Stimulated activated CD4-positive, alpha-beta T cell treated with anti-CD3 and anti-CD28 coated beads, TNF-alpha, amount 100 ng/mL, for 24 hours (primary cell): ENCODE measurements around the gene ATXN10.

ENCODE experiments used
- DNase-seq, 3 experiments: peaks; one replicate each; pipeline ENCODE4 v3.0.0-alpha.2; 2020; ENCODE audit warnings: low read depth in 3 of 3

The ATXN10 gene

GRCh38 chr22:45823336-45823735, 151.7 kb downstream of the ATXN10 start:
- no peak for DNase-seq

GRCh38 chr22:45826520-45826919, 154.9 kb downstream of the ATXN10 start:
- no peak for DNase-seq

- no peak for DNase-seq
Measured at GRCh38 chr22:45828841-45829240, 157.2 kb downstream of the ATXN10 start.

- DNase-seq, result no peak
Measured at GRCh38 chr22:45830531-45831245, 159.1 kb downstream of the ATXN10 start.

GRCh38 chr22:45831394-45831793, 159.8 kb downstream of the ATXN10 start:
- DNase-seq, result no peak

GRCh38 chr22:45832180-45832579, 160.5 kb downstream of the ATXN10 start:
- DNase-seq, result no peak

- no peak for DNase-seq
Measured at GRCh38 chr22:45832959-45833580, 161.4 kb downstream of the ATXN10 start.

- DNase-seq, result no peak
Measured at GRCh38 chr22:45833613-45834012, 162.0 kb downstream of the ATXN10 start.

GRCh38 chr22:45834241-45834640, 162.6 kb downstream of the ATXN10 start:
- DNase-seq, result no peak

GRCh38 chr22:45834795-45835194, 163.2 kb downstream of the ATXN10 start:
- DNase-seq, result no peak

- DNase-seq, result no peak
Measured at GRCh38 chr22:45836418-45837169, 165.0 kb downstream of the ATXN10 start.

- DNase-seq, result no peak
Measured at GRCh38 chr22:45837508-45837907, 165.9 kb downstream of the ATXN10 start.

GRCh38 chr22:45838305-45838887, 166.8 kb downstream of the ATXN10 start:
- DNase-seq, result no peak

- DNase-seq, result no peak
Measured at GRCh38 chr22:45840483-45840882, 168.8 kb downstream of the ATXN10 start.

GRCh38 chr22:45842291-45842991, 170.8 kb downstream of the ATXN10 start:
- no peak for DNase-seq

GRCh38 chr22:45843031-45843430, 171.4 kb downstream of the ATXN10 start:
- no peak for DNase-seq

- no peak for DNase-seq
Measured at GRCh38 chr22:45843986-45844385, 172.4 kb downstream of the ATXN10 start.

- DNase-seq, result no peak
Measured at GRCh38 chr22:45845076-45845487, 173.4 kb downstream of the ATXN10 start.

GRCh38 chr22:45846952-45847351, 175.3 kb downstream of the ATXN10 start:
- DNase-seq, result no peak

- no peak for DNase-seq
Measured at GRCh38 chr22:45848904-45849303, 177.3 kb downstream of the ATXN10 start.

- no peak for DNase-seq
Measured at GRCh38 chr22:45852826-45853225, 181.2 kb downstream of the ATXN10 start.

GRCh38 chr22:45855961-45856360, 184.3 kb downstream of the ATXN10 start:
- DNase-seq, result no peak
